SHP77 (cell line): ENCODE data around the gene CD79B.

Experiments
- DNase-seq, 2 experiments: peaks; one replicate each; lab custom pipeline; 2025; lab: John Stamatoyannopoulos, UW

Gene CD79B

GRCh38 chr17:63954402-63955063 lies 22.4 kb upstream of the CD79B start:
- peak in 1 of 2 experiments; percentile 32 for DNase-seq

GRCh38 chr17:63950940-63951907 lies 19.1 kb upstream of the CD79B start:
- DNase-seq = peak in 1 of 2 experiments; percentile 7

GRCh38 chr17:63949576-63950250 lies 17.6 kb upstream of the CD79B start:
- no peak for DNase-seq

GRCh38 chr17:63948521-63948920 lies 16.4 kb upstream of the CD79B start:
- DNase-seq = no peak

DNA sequence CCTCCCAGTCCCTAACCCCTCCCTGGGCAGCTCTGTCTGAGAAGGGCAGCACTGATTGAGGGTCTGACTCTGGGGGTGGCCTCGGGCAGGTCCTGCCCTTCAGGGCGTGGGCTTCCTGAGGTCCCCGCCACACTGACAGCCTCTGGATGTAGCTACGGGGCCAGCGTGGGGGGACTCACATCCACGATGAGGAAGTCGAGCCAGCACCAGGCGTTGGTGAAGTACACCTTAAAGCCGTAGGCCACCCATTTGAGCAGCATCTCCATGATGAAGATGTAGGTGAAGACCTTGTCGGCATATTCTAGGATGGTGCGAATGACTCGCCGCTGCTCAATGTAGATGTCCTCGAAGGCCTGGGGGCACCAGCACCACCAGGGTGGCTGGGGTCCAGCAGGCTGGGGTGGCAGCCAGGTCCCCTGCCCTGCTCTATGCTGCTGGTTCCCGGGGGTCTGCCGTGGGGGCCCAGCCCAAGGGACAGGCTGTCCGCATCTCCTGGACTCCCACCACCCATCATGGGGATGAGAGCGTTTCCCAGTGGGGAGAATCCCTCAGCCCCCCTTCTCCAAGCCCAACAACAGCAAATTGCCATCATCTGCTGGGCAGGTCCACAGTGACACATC lies 15.7 kb upstream of the CD79B start:
- DNase-seq = no peak

GRCh38 chr17:63946440-63947363 lies 14.6 kb upstream of the CD79B start:
- DNase-seq = peak in 1 of 2 experiments; percentile 26

DNA sequence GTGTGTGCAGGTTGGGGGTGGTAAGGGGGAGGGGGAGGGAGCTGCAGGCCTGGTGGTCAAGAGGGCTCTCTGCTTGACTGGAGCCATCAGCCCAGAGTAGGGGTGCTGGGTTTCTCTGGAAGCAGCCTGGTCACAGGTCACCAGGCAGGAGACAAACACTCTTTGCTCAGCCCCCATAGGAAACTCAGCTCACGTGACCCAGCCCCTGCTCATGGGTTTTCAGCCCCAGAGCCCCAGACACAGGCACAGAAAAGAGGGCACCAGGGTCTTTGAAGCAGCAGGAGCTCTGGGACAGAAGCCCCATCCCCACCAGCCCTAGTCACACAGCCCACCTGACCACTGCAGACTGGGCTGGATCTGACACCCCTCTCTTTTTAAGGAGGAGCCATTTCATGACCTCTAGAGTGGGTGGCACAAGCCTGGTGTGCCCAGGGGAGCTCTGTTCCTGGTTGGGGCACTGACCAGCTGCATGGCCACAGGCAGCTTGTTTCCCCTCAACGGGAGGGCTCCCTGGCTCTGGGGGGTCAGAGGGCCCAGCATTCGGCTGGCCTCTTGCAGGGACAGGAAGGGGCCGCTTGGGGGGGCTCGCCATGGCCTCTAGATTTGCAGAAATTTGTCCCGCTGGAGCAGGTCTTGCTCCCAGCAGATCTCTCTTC lies 13.8 kb upstream of the CD79B start:
- DNase-seq = no peak

GRCh38 chr17:63944736-63945499 lies 12.8 kb upstream of the CD79B start:
- DNase-seq = no peak

GRCh38 chr17:63943745-63944144 lies 11.6 kb upstream of the CD79B start:
- no peak for DNase-seq

GRCh38 chr17:63942309-63942985 lies 10.3 kb upstream of the CD79B start:
- no peak for DNase-seq

DNA sequence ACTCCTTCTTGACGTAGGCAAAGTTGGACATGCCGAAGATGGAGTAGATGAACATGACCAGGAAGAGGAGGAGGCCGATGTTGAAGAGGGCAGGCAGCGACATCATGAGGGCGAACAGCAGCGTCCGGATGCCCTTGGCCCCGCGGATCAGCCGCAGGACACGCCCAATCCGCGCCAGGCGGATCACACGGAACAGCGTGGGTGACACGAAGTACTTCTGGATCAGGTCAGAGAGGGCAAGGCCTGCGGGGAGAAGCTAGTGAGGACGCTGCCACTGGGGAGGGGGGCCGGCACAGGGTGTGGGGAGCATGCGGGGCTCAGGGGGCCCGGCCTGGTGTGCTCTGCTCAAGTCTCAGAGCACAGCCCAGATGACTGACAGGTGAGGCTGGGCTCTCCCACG lies 9.6 kb upstream of the CD79B start:
- no peak for DNase-seq

- DNase-seq = no peak
These were observed 9.0 kb upstream of the CD79B start for GRCh38 chr17:63941162-63941561.

GRCh38 chr17:63940584-63940983 lies 8.5 kb upstream of the CD79B start:
- no peak for DNase-seq

GRCh38 chr17:63939884-63940283 lies 7.8 kb upstream of the CD79B start:
- DNase-seq = no peak

GRCh38 chr17:63939401-63939800 lies 7.3 kb upstream of the CD79B start:
- no peak for DNase-seq

GRCh38 chr17:63937920-63938319 lies 5.8 kb upstream of the CD79B start:
- DNase-seq = no peak

DNA sequence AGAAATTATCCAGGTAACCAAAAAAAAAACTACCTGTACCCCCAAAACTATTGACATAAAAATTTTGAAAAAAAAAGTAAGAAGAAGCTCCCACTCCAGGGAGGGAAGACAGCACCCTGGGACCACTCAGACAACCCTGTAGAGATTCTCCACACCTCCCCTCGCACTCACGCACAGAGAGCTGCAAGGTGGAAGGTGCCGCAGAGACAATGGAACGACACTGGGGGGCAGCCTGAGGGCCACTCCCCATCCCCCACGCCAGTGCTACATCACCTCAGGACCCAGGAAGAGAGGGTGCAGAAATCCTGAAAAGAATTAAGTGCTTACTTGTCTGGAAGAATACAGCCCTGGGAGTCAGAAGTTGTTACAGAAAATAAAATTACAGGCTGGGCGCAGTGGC lies 5.2 kb upstream of the CD79B start:
- no peak for DNase-seq

GRCh38 chr17:63934183-63935112 lies 2.3 kb upstream of the CD79B start:
- no peak for DNase-seq
